Progenitor cell of endocrine pancreas (in vitro differentiated cells): ENCODE data around the gene OIT3. TPM values are rescaled to one million over a fixed set of nuclear protein-coding genes. Genes with fewer than 3 reads are reported as not detected.
"Not testable (repeated sequence)": the region's sequence is repeated elsewhere in the genome, so short reads cannot be mapped to it uniquely, and the experiment has no call there.

ENCODE experiments used
- DNase-seq: peaks from one replicate; pipeline ENCODE4 v3.0.0; 2021; ENCODE audit warnings: low spot score; ENCODE audit not compliant: unreplicated experiment
- H3K27ac Mint-ChIP-seq: 2 replicates; pipeline ENCODE4 v1.8.0; 2021; ENCODE audit warnings: mild to moderate bottlenecking, moderate library complexity, mixed read lengths
- H3K27me3 Mint-ChIP-seq: 2 replicates; pipeline ENCODE4 v1.8.0; 2021; ENCODE audit warnings: mixed read lengths
- H3K36me3 Mint-ChIP-seq: 2 replicates; pipeline ENCODE4 v1.8.0; 2022; ENCODE audit warnings: mixed read lengths; ENCODE audit not compliant: insufficient read depth
- H3K4me1 Mint-ChIP-seq: 2 replicates; pipeline ENCODE4 v1.8.0; 2021; ENCODE audit warnings: low read depth, mixed read lengths
- H3K4me3 Mint-ChIP-seq: 2 replicates; pipeline ENCODE4 v1.8.0; 2021; ENCODE audit warnings: low read depth, mild to moderate bottlenecking, moderate library complexity, mixed read lengths
- H3K9me3 Mint-ChIP-seq: 2 replicates; pipeline ENCODE4 v1.8.0; 2021; ENCODE audit warnings: low read depth, mixed read lengths
- CTCF ChIP-seq: fragments of 200-600 bp; sonication (generic); IDR thresholded peaks from one replicate; pipeline ENCODE4 v1.5.0; 2021; ENCODE audit warnings: antibody characterized with exemption, mild to moderate bottlenecking; ENCODE audit not compliant: unreplicated experiment
- total RNA-seq: library from RNA; stranded (reverse); gene quantifications from 2 replicates; pipeline ENCODE4 v1.2.1, GENCODE V29; 2021

OIT3 gene
- total RNA-seq, 1 donor from 2014 or later, result 1.1 TPM

- peaks cover 15% of the 10 kb centered on the region for H3K36me3 Mint-ChIP-seq
- no peaks in the 10 kb centered on the region for H3K4me1 Mint-ChIP-seq
- no peak for DNase-seq
- no peak overlapping the region for H3K4me3 Mint-ChIP-seq
- H3K27me3 Mint-ChIP-seq, result no peaks in the 10 kb centered on the region
- no peak overlapping the region for H3K27ac Mint-ChIP-seq
- no peak for TF ChIP-seq CTCF
- peaks cover 4% of the 10 kb centered on the region for H3K9me3 Mint-ChIP-seq
These were observed 12.9 kb downstream of the OIT3 start for GRCh38 chr10:72906446-72906845.

- TF ChIP-seq CTCF, result no peak
- Mint-ChIP-seq H3K27ac (no peak overlapping the region), H3K4me3 (no peak overlapping the region), H3K9me3 (no peaks in the 10 kb centered on the region), H3K27me3 (no peaks in the 10 kb centered on the region), H3K4me1 (no peaks in the 10 kb centered on the region), H3K36me3 (peaks cover 11% of the 10 kb centered on the region)
- DNase-seq, result no peak
These were observed 17.2 kb downstream of the OIT3 start for GRCh38 chr10:72910705-72911104.

GRCh38 chr10:72911758-72912157 is 18.2 kb downstream of the OIT3 start:
- Mint-ChIP-seq H3K27ac (no peak overlapping the region), H3K4me1 (no peaks in the 10 kb centered on the region), H3K36me3 (peaks cover 11% of the 10 kb centered on the region), H3K27me3 (no peaks in the 10 kb centered on the region), H3K9me3 (no peaks in the 10 kb centered on the region), H3K4me3 (no peak overlapping the region)
- DNase-seq, result no peak
- no peak for TF ChIP-seq CTCF

- DNase-seq, result no peak
- H3K9me3 Mint-ChIP-seq, result no peaks in the 10 kb centered on the region
- no peak overlapping the region for H3K27ac Mint-ChIP-seq
- H3K4me1 Mint-ChIP-seq, result no peaks in the 10 kb centered on the region
- no peak for TF ChIP-seq CTCF
- H3K4me3 Mint-ChIP-seq, result no peak overlapping the region
- peaks cover 12% of the 10 kb centered on the region for H3K36me3 Mint-ChIP-seq
- no peaks in the 10 kb centered on the region for H3K27me3 Mint-ChIP-seq
These were observed 19.2 kb downstream of the OIT3 start for GRCh38 chr10:72912736-72913135.

- no peaks in the 10 kb centered on the region for H3K27me3 Mint-ChIP-seq
- H3K4me3 Mint-ChIP-seq, result no peak overlapping the region
- H3K27ac Mint-ChIP-seq, result no peak overlapping the region
- no peaks in the 10 kb centered on the region for H3K4me1 Mint-ChIP-seq
- H3K9me3 Mint-ChIP-seq, result peaks cover 1% of the 10 kb centered on the region
- peaks cover 16% of the 10 kb centered on the region for H3K36me3 Mint-ChIP-seq
- TF ChIP-seq CTCF, result no peak
- no peak for DNase-seq
These were observed 19.7 kb downstream of the OIT3 start for GRCh38 chr10:72913287-72913686.

- Mint-ChIP-seq H3K9me3 (peaks cover 27% of the 10 kb centered on the region), H3K36me3 (peaks cover 40% of the 10 kb centered on the region)
- H3K4me1 Mint-ChIP-seq, H3K27ac Mint-ChIP-seq, H3K4me3 Mint-ChIP-seq, DNase-seq, H3K27me3 Mint-ChIP-seq: not testable (repeated sequence)
These were observed 23.7 kb downstream of the OIT3 start for GRCh38 chr10:72917201-72917600.

- Mint-ChIP-seq H3K36me3 (peaks cover 42% of the 10 kb centered on the region), H3K9me3 (peaks cover 27% of the 10 kb centered on the region)
- DNase-seq, H3K27me3 Mint-ChIP-seq, H3K4me3 Mint-ChIP-seq, H3K27ac Mint-ChIP-seq, H3K4me1 Mint-ChIP-seq: not testable (repeated sequence)
These were observed 24.3 kb downstream of the OIT3 start for GRCh38 chr10:72917803-72918332.
